IMR-90 (cell line): ENCODE results near the gene CCNJL. TPM values are rescaled to one million over a fixed set of nuclear protein-coding genes. Genes with fewer than 3 reads are reported as not detected.

Experiments
- ATAC-seq: fragments of 200-7000 bp; cut with Tn5 transposase; 2 replicates; pipeline ENCODE4 v1.9.1; 2020; ENCODE audit warnings: low read depth, mild to moderate bottlenecking, moderate library complexity
- BruUV-seq: library from RNA; stranded (reverse); fragments of 400-500 nt; replicated peaks from 2 replicates; lab custom pipeline; 2021; lab: Mats Ljungman, UMichigan
- CTCF ChIA-PET: fragments of 300-600 bp; formaldehyde crosslinking; extraction: SDS; loops from one replicate; lab custom pipeline; 2021; ENCODE audit warnings: antibody characterized with exemption; lab: Yijun Ruan, JAX
- POLR2A ChIA-PET: fragments of 300-600 bp; sonication (Branson Sonifier 250); formaldehyde crosslinking; loops from one replicate; lab custom pipeline; 2022; ENCODE audit warnings: antibody characterized with exemption; ENCODE audit not compliant: unreplicated experiment; lab: Charles Lee
- DNase-seq: peaks from one replicate; pipeline ENCODE4 v3.0.0; 2013
- H2AFZ ChIP-seq: replicated peaks from 2 replicates; pipeline ENCODE3; 2013; ENCODE audit warnings: low read length, mild to moderate bottlenecking; ENCODE audit not compliant: poor library complexity
- H2AK5ac ChIP-seq: 2 replicates; pipeline ENCODE4 v1.6.1; 2013; ENCODE audit warnings: low read depth, low read length, inconsistent platforms
- H2AK9ac ChIP-seq: replicated peaks from 2 replicates; pipeline ENCODE3; 2013; ENCODE audit warnings: mild to moderate bottlenecking, low read depth, low read length, moderate library complexity; ENCODE audit not compliant: poor library complexity
- H2BK120ac ChIP-seq: 2 replicates; pipeline ENCODE4 v1.6.1; 2013; ENCODE audit warnings: low read depth, low read length, inconsistent platforms
- H2BK15ac ChIP-seq: 3 replicates; pipeline ENCODE4 v1.6.1; 2013; ENCODE audit warnings: low read depth, low read length, inconsistent platforms
- H2BK20ac ChIP-seq: 2 replicates; pipeline ENCODE4 v1.6.1; 2013; ENCODE audit warnings: low read depth, mild to moderate bottlenecking, inconsistent platforms, low read length, moderate library complexity
- H2BK5ac ChIP-seq: 2 replicates; pipeline ENCODE4 v1.6.1; 2013; ENCODE audit warnings: mild to moderate bottlenecking, low read depth, low read length, inconsistent platforms; ENCODE audit not compliant: poor library complexity, severe bottlenecking
- H3K14ac ChIP-seq: replicated peaks from 2 replicates; pipeline ENCODE4 v1.6.1; 2013; ENCODE audit warnings: low read depth, low read length, inconsistent platforms
- H3K18ac ChIP-seq: 2 replicates; pipeline ENCODE4 v1.6.1; 2013; ENCODE audit warnings: low read depth, low read length, control low read depth
- H3K23ac ChIP-seq: 2 replicates; pipeline ENCODE4 v1.6.1; 2013; ENCODE audit warnings: low read depth, low read length, inconsistent platforms
- H3K27ac ChIP-seq: 2 replicates; pipeline ENCODE4 v1.5.1; 2013; ENCODE audit warnings: mild to moderate bottlenecking, control low read depth, low read length; ENCODE audit not compliant: insufficient read depth
- H3K27me3 ChIP-seq: 2 replicates; pipeline ENCODE4 v1.6.1; 2013; ENCODE audit warnings: low read length; ENCODE audit not compliant: control insufficient read depth, insufficient read depth
- H3K36me3 ChIP-seq: 2 replicates; pipeline ENCODE4 v1.6.1; 2013; ENCODE audit warnings: low read length, mixed read lengths; ENCODE audit not compliant: control insufficient read depth, insufficient read depth
- H3K4ac ChIP-seq: 2 replicates; pipeline ENCODE4 v1.6.1; 2013; ENCODE audit warnings: low read depth, low read length, inconsistent platforms
- H3K4me1 ChIP-seq: 2 replicates; pipeline ENCODE4 v1.6.1; 2013; ENCODE audit warnings: low read length, mixed read lengths; ENCODE audit not compliant: control insufficient read depth, insufficient read depth
- H3K4me2 ChIP-seq: 2 replicates; pipeline ENCODE4 v1.6.1; 2013; ENCODE audit warnings: low read depth, mild to moderate bottlenecking, control low read depth, low read length, moderate library complexity
- H3K4me3 ChIP-seq: 2 replicates; pipeline ENCODE4 v1.5.1; 2013; ENCODE audit warnings: low read depth, mild to moderate bottlenecking, control low read depth, low read length, moderate library complexity; ENCODE audit not compliant: insufficient read depth
- H3K56ac ChIP-seq: 2 replicates; pipeline ENCODE4 v1.6.1; 2013; ENCODE audit warnings: low read length, inconsistent platforms; ENCODE audit not compliant: insufficient read depth; ENCODE audit errors: extremely low read depth
- H3K79me1 ChIP-seq, 2 experiments: 2 replicates each; pipeline ENCODE4 v1.6.1; 2013; ENCODE audit warnings: low read length in 2 of 2, inconsistent platforms in 1 of 2, low read depth in 1 of 2
- H3K9ac ChIP-seq: 2 replicates; pipeline ENCODE4 v1.6.1; 2013; ENCODE audit warnings: low read depth, low read length, control low read depth
- H3K9me1 ChIP-seq: 2 replicates; pipeline ENCODE4 v1.6.1; 2013; ENCODE audit warnings: low read length, inconsistent platforms; ENCODE audit not compliant: insufficient read depth
- H3K9me3 ChIP-seq: 2 replicates; pipeline ENCODE4 v1.6.1; 2013; ENCODE audit warnings: low read length; ENCODE audit not compliant: control insufficient read depth, insufficient read depth
- H4K20me1 ChIP-seq: 2 replicates; pipeline ENCODE4 v1.6.1; 2013; ENCODE audit warnings: low read length, inconsistent platforms; ENCODE audit not compliant: insufficient read depth
- H4K5ac ChIP-seq: 2 replicates; pipeline ENCODE4 v1.6.1; 2013; ENCODE audit warnings: mild to moderate bottlenecking, low read depth, low read length, control low read depth
- H4K8ac ChIP-seq, 2 experiments: 2 replicates each; pipeline ENCODE4 v1.6.1; 2013; ENCODE audit warnings: low read depth in 2 of 2, low read length in 2 of 2, control low read depth in 1 of 2, inconsistent platforms in 1 of 2
- H4K91ac ChIP-seq: 2 replicates; pipeline ENCODE4 v1.6.1; 2013; ENCODE audit warnings: low read depth, low read length, inconsistent platforms; ENCODE audit not compliant: insufficient read depth
- CHD1 ChIP-seq: IDR thresholded peaks from 2 replicates; pipeline ENCODE4 v1.6.1; 2012; ENCODE audit warnings: low read depth, low read length, improper control_type of control experiment
- MAFK ChIP-seq: IDR thresholded peaks from 2 replicates; pipeline ENCODE4 v1.6.1; 2012; ENCODE audit warnings: low read depth, low read length, improper control_type of control experiment
- MAZ ChIP-seq: IDR thresholded peaks from 2 replicates; pipeline ENCODE4 v1.6.1; 2012; ENCODE audit warnings: low read depth, mild to moderate bottlenecking, low read length, improper control_type of control experiment, moderate library complexity, borderline replicate concordance
- NFE2L2 ChIP-seq: fragments of 150-350 bp; IDR thresholded peaks from 2 replicates; pipeline ENCODE4 v1.6.1; 2016; ENCODE audit warnings: low read depth, mild to moderate bottlenecking, low read length
- WGBS, 2 experiments: methylation state at CpG; one replicate each; pipeline versions ENCODE4 v1.1.5 to v1.1.7; 2013; ENCODE audit warnings: missing lambda C conversion rate in 2 of 2; ENCODE audit not compliant: insufficient read length in 1 of 2; ENCODE audit errors: extremely low coverage in 2 of 2; 5-methylcytosine and 5-hydroxymethylcytosine counted together
- dilution Hi-C: fragments of 300-500 bp; cut with HindIII; formaldehyde crosslinking; loops from one replicate; pipeline ENCODE4 v1.14.3; 2018; ENCODE audit warnings: low sequenced_read_pairs; ENCODE audit not compliant: unreplicated experiment
- in situ Hi-C: fragments of 300-500 bp; cut with MboI; formaldehyde crosslinking; loops from 3 replicates; pipeline ENCODE4 v1.14.3; 2019; ENCODE audit warnings: low sequenced_read_pairs, inconsistent platforms, mixed read lengths
- intact Hi-C: fragments of 100-400 bp; cut with micrococcal nuclease; formaldehyde crosslinking; loops from 2 replicates; pipeline ENCODE4 v1.10.0; 2022
- polyA plus RNA-seq, 3 experiments: library from polyadenylated mRNA; depleted of rRNA; stranded (reverse); fragments of >200 nt; gene quantifications; 2 replicates each; pipeline ENCODE4 v1.2.3, GENCODE V29; 2012; ENCODE audit warnings: low replicate concordance in 1 of 3
- total RNA-seq: library from RNA; depleted of rRNA; stranded (reverse); fragments of >200 nt; gene quantifications from 2 replicates; pipeline ENCODE4 v1.2.3, GENCODE V29; 2012
- TF ChIP-seq, protein P1 (sequence below): fragments of 150-350 bp; IDR thresholded peaks from 2 replicates; pipeline ENCODE4 v1.6.1; 2017; ENCODE audit warnings: mild to moderate bottlenecking, antibody characterized with exemption, low read length, low read depth
- TF ChIP-seq, protein P2 (sequence below): fragments of 150-350 bp; IDR thresholded peaks from 2 replicates; pipeline ENCODE4 v1.6.1; 2016; ENCODE audit warnings: low read depth, mild to moderate bottlenecking, low read length, moderate library complexity, borderline replicate concordance

CCNJL gene
- total and polyA plus RNA-seq, 2 of the 4 experiments (the other 2 are of a cell fraction): 2.0 to 3.8 TPM

DNA sequence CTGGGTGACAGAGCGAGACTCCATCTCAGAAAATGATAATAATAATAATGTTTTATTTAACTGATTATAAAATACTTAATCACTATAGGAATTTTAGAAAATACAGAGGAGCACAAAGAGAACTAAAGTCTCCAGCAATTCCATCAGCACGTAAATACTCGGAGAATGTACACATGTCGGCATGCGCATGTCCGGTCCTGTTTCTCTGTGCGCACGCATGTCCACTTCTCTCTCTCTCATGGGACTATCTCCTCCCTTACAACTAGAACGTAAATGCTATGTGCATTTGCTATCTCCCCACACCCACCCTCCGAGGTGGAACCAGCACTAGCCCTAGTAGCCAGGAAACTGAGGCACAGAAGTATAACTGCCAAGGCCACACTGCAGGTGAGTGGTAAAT is 19.0 kb downstream of the CCNJL start:
- no peak overlapping the region for H3K4me3 ChIP-seq
- H3K27ac ChIP-seq: no peak overlapping the region
- H3K36me3 ChIP-seq: no peaks in the 10 kb centered on the region
- H3K9me3 ChIP-seq: no peaks in the 10 kb centered on the region
- H4K20me1 ChIP-seq: no peaks in the 10 kb centered on the region; the same call in 1 of the 2 replicates
- ChIA-PET CTCF (no interaction called here), POLR2A (no interaction called here)
- no peak overlapping the region for H3K14ac ChIP-seq
- H3K23ac ChIP-seq: no peak overlapping the region
- H2BK5ac ChIP-seq: no peak overlapping the region
- no peaks in the 10 kb centered on the region; the same call in 1 of the 2 replicates for H3K4me1 ChIP-seq
- intact Hi-C loops: no loop called here
- H4K5ac ChIP-seq: no peak overlapping the region
- H3K4me2 ChIP-seq: no peak overlapping the region
- BruUV-seq: no TSS peak
- no peak overlapping the region for H2BK15ac ChIP-seq
- no peak overlapping the region for H2AK5ac ChIP-seq
- no peak overlapping the region for H2AK9ac ChIP-seq
- no peaks in the 10 kb centered on the region for H3K27me3 ChIP-seq
- peaks cover 4% of the 10 kb centered on the region; the same call in 1 of the 2 replicates for H3K9me1 ChIP-seq
- no peak overlapping the region for H3K4ac ChIP-seq
- H4K8ac ChIP-seq: no peak overlapping the region
- 97% methylated on average over 5 of the region's 10 CpGs; no CpG with 5 or more reads in 1 of the 2 experiments for WGBS, 2 experiments
- H3K9ac ChIP-seq: no peak overlapping the region
- H4K91ac ChIP-seq: no peak overlapping the region
- no peak overlapping the region for H2BK20ac ChIP-seq
- in situ Hi-C loops: no loop called here
- no peak overlapping the region for H2BK120ac ChIP-seq
- no peak overlapping the region for H2AFZ ChIP-seq
- peaks cover 25 to 45% of the 10 kb centered on the region in 2 experiments for H3K79me1 ChIP-seq
- ATAC-seq (no peak), DNase-seq (no peak)
- TF ChIP-seq MAZ: no peak
- no peak for TF ChIP-seq MAFK
- TF ChIP-seq, protein P1, sequence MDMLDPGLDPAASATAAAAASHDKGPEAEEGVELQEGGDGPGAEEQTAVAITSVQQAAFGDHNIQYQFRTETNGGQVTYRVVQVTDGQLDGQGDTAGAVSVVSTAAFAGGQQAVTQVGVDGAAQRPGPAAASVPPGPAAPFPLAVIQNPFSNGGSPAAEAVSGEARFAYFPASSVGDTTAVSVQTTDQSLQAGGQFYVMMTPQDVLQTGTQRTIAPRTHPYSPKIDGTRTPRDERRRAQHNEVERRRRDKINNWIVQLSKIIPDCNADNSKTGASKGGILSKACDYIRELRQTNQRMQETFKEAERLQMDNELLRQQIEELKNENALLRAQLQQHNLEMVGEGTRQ: no peak
- TF ChIP-seq, protein P2, sequence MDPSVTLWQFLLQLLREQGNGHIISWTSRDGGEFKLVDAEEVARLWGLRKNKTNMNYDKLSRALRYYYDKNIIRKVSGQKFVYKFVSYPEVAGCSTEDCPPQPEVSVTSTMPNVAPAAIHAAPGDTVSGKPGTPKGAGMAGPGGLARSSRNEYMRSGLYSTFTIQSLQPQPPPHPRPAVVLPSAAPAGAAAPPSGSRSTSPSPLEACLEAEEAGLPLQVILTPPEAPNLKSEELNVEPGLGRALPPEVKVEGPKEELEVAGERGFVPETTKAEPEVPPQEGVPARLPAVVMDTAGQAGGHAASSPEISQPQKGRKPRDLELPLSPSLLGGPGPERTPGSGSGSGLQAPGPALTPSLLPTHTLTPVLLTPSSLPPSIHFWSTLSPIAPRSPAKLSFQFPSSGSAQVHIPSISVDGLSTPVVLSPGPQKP: no peak
- no peak for TF ChIP-seq CHD1
- TF ChIP-seq NFE2L2: no peak
- dilution Hi-C loops: no loop called here
- no peak overlapping the region for H3K56ac ChIP-seq
- no peak overlapping the region for H3K18ac ChIP-seq
